ENCODE results near the gene AIMP1.

AIMP1 gene

GRCh38 chr4:106344647-106344970 is 28.3 kb downstream of the AIMP1 start (continued):
- no peak for TF ChIP-seq ZNF416 (tag by site-specific recombination; IDR thresholded peaks at IDR 0.05)
- no peak for TF ChIP-seq TCF7L2 (IDR thresholded peaks at IDR 0.05; ENCODE audit: borderline replicate concordance, low read depth, low read length)
- no peak for TF ChIP-seq PBX3 (CRISPR knock-in tag; IDR thresholded peaks at IDR 0.05)
- no peak for TF ChIP-seq ZNF426 (tag by site-specific recombination; IDR thresholded peaks at IDR 0.05)
- TF ChIP-seq ZNF114 (tag by site-specific recombination; IDR thresholded peaks at IDR 0.05) = no peak
- no peak for TF ChIP-seq ZNF560 (tag by site-specific recombination; IDR thresholded peaks at IDR 0.05; ENCODE audit: borderline replicate concordance)

DNA sequence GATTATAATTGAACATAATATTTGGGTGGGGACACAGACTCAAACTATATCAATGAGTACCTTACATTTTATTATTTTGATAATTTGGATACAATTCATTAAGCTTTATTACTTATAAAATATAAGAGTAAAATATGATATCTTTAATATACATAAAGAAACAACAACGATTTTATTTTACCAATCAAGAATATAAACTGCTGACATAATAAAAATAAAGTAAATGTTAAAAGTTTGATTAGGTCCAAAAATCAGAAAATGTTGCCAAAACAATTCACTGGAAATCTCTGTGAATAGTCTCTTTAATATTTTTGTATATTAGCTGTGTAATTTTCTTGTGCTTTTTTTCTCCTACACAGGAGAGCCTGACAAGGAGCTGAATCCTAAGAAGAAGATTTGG is 30.8 kb downstream of the AIMP1 start:
- ChIA-PET CTCF (no interaction called here), POLR2A (no interaction called here)
- no peaks in the 10 kb centered on the region for H3K4me1 ChIP-seq (ENCODE audit: control insufficient read depth, insufficient read depth, low read length)
- no peak overlapping the region for H3K27ac ChIP-seq (ENCODE audit: extremely low read depth, low read depth, low read length)
- no peaks in the 10 kb centered on the region for H3K9me3 ChIP-seq (ENCODE audit: control insufficient read depth, insufficient read depth, low read depth, low read length)
- H3K4me3 ChIP-seq (ENCODE audit: low read depth, low read length) = no peak overlapping the region
- H3K36me3 ChIP-seq (ENCODE audit: control insufficient read depth in 2 of 2, insufficient read depth in 1 of 2, low read length in 2 of 2) = peaks cover 3 to 20% of the 10 kb centered on the region in 2 experiments; a peak in 2 of 3 replicates
- TF ChIP-seq ZNF600 (tag by site-specific recombination; IDR thresholded peaks at IDR 0.05) (no peak), ZSCAN18 (tag by site-specific recombination; IDR thresholded peaks at IDR 0.05) (no peak), SP3 (tag by site-specific recombination; IDR thresholded peaks at IDR 0.05) (no peak), ZNF398 (tag by site-specific recombination; IDR thresholded peaks at IDR 0.05) (no peak), SALL2 (tag by site-specific recombination; IDR thresholded peaks at IDR 0.05; ENCODE audit: borderline replicate concordance) (no peak), ZFHX2 (tag by site-specific recombination; conservative IDR thresholded peaks at IDR 0.05) (no peak), ZNF335 (tag by site-specific recombination; conservative IDR thresholded peaks at IDR 0.05) (no peak), HOXA7 (CRISPR knock-in tag; IDR thresholded peaks at IDR 0.05; ENCODE audit: borderline replicate concordance) (no peak), ZNF677 (tag by site-specific recombination; IDR thresholded peaks at IDR 0.05) (no peak), PRDM6 (tag by site-specific recombination; IDR thresholded peaks at IDR 0.05) (no peak), ZNF560 (tag by site-specific recombination; IDR thresholded peaks at IDR 0.05; ENCODE audit: borderline replicate concordance) (no peak), ZNF23 (tag by site-specific recombination; IDR thresholded peaks at IDR 0.05; ENCODE audit: borderline replicate concordance) (no peak)
- TF ChIP-seq, protein P1, sequence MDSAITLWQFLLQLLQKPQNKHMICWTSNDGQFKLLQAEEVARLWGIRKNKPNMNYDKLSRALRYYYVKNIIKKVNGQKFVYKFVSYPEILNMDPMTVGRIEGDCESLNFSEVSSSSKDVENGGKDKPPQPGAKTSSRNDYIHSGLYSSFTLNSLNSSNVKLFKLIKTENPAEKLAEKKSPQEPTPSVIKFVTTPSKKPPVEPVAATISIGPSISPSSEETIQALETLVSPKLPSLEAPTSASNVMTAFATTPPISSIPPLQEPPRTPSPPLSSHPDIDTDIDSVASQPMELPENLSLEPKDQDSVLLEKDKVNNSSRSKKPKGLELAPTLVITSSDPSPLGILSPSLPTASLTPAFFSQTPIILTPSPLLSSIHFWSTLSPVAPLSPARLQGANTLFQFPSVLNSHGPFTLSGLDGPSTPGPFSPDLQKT (IDR thresholded peaks at IDR 0.05; ENCODE audit: borderline replicate concordance, low read depth, low read length) = no peak
- TF ChIP-seq, protein P2, sequence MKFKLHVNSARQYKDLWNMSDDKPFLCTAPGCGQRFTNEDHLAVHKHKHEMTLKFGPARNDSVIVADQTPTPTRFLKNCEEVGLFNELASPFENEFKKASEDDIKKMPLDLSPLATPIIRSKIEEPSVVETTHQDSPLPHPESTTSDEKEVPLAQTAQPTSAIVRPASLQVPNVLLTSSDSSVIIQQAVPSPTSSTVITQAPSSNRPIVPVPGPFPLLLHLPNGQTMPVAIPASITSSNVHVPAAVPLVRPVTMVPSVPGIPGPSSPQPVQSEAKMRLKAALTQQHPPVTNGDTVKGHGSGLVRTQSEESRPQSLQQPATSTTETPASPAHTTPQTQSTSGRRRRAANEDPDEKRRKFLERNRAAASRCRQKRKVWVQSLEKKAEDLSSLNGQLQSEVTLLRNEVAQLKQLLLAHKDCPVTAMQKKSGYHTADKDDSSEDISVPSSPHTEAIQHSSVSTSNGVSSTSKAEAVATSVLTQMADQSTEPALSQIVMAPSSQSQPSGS (tag by site-specific recombination; IDR thresholded peaks at IDR 0.05; ENCODE audit: low read depth) = no peak
- TF ChIP-seq, protein P3, sequence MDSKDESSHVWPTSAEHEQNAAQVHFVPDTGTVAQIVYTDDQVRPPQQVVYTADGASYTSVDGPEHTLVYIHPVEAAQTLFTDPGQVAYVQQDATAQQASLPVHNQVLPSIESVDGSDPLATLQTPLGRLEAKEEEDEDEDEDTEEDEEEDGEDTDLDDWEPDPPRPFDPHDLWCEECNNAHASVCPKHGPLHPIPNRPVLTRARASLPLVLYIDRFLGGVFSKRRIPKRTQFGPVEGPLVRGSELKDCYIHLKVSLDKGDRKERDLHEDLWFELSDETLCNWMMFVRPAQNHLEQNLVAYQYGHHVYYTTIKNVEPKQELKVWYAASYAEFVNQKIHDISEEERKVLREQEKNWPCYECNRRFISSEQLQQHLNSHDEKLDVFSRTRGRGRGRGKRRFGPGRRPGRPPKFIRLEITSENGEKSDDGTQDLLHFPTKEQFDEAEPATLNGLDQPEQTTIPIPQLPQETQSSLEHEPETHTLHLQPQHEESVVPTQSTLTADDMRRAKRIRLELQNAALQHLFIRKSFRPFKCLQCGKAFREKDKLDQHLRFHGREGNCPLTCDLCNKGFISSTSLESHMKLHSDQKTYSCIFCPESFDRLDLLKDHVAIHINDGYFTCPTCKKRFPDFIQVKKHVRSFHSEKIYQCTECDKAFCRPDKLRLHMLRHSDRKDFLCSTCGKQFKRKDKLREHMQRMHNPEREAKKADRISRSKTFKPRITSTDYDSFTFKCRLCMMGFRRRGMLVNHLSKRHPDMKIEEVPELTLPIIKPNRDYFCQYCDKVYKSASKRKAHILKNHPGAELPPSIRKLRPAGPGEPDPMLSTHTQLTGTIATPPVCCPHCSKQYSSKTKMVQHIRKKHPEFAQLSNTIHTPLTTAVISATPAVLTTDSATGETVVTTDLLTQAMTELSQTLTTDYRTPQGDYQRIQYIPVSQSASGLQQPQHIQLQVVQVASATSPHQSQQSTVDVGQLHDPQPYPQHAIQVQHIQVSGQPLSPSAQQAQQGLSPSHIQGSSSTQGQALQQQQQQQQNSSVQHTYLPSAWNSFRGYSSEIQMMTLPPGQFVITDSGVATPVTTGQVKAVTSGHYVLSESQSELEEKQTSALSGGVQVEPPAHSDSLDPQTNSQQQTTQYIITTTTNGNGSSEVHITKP (tag by site-specific recombination; IDR thresholded peaks at IDR 0.05) = no peak
- TF ChIP-seq, protein P4, sequence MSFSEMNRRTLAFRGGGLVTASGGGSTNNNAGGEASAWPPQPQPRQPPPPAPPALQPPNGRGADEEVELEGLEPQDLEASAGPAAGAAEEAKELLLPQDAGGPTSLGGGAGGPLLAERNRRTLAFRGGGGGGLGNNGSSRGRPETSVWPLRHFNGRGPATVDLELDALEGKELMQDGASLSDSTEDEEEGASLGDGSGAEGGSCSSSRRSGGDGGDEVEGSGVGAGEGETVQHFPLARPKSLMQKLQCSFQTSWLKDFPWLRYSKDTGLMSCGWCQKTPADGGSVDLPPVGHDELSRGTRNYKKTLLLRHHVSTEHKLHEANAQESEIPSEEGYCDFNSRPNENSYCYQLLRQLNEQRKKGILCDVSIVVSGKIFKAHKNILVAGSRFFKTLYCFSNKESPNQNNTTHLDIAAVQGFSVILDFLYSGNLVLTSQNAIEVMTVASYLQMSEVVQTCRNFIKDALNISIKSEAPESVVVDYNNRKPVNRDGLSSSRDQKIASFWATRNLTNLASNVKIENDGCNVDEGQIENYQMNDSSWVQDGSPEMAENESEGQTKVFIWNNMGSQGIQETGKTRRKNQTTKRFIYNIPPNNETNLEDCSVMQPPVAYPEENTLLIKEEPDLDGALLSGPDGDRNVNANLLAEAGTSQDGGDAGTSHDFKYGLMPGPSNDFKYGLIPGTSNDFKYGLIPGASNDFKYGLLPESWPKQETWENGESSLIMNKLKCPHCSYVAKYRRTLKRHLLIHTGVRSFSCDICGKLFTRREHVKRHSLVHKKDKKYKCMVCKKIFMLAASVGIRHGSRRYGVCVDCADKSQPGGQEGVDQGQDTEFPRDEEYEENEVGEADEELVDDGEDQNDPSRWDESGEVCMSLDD (tag by site-specific recombination; IDR thresholded peaks at IDR 0.05) = no peak
